Panc1 (cell line): ENCODE measurements around the gene KCNJ5.
A peak's percentile ranks its signal among the peaks of the same experiment; 100 is the strongest.

Experiments used
- POLR2AphosphoS5 ChIP-seq: IDR thresholded peaks from 2 replicates; pipeline ENCODE4 v1.6.1; 2012; ENCODE audit warnings: mild to moderate bottlenecking, low read depth, low read length, moderate library complexity
- SIN3A ChIP-seq: IDR thresholded peaks from 2 replicates; pipeline ENCODE4 v1.6.1; 2012; ENCODE audit warnings: low read depth, mild to moderate bottlenecking, low read length, moderate library complexity, borderline replicate concordance; ENCODE audit not compliant: insufficient read depth
- TF ChIP-seq, protein P1 (sequence below): fragments of 450-650 bp; IDR thresholded peaks from 2 replicates; pipeline ENCODE4 v1.5.1; 2017; ENCODE audit warnings: mild to moderate bottlenecking
- TF ChIP-seq, protein P2 (sequence below), 2 experiments: IDR thresholded peaks; 2 replicates each; pipeline ENCODE4 v1.6.1; 2011 to 2012; ENCODE audit warnings: low read depth in 2 of 2, control low read depth in 1 of 2, low read length in 1 of 2, mild to moderate bottlenecking in 1 of 2, moderate library complexity in 1 of 2; ENCODE audit not compliant: insufficient read depth in 1 of 2

DNA sequence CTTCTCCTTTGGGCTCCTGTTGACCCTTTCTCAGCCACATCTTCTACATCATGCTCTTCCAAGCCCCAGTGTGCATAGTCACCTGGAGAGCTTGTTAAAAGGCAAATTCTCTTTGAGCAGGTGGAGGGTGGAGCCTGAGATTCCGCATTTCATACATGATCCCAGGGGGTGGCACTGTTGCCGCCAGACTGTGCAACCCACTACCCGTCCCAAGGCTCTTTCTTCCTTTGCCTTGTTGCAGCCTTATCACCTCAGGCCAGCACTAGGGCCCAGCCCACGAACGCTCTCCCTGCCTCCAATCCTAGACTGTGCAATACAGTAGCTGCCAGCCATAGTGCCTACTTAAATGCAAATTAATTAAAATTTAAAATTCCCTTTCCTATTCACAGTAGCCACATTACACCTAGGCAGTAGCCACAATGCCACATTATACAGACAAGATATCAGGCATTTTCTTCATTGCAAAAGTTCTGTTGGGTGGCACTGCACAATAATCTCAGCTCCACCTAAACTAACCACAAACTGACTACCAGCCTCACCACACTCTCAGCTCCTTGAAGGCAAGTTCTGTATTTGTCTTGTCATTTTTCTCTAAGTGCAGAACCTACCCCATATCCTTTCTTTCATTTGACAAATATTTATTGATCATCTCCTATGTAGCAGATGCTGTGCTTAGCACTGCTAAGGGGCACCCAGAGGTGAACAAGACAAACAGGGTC lies 4.6 kb upstream of the KCNJ5 start:
- TF ChIP-seq, protein P1, sequence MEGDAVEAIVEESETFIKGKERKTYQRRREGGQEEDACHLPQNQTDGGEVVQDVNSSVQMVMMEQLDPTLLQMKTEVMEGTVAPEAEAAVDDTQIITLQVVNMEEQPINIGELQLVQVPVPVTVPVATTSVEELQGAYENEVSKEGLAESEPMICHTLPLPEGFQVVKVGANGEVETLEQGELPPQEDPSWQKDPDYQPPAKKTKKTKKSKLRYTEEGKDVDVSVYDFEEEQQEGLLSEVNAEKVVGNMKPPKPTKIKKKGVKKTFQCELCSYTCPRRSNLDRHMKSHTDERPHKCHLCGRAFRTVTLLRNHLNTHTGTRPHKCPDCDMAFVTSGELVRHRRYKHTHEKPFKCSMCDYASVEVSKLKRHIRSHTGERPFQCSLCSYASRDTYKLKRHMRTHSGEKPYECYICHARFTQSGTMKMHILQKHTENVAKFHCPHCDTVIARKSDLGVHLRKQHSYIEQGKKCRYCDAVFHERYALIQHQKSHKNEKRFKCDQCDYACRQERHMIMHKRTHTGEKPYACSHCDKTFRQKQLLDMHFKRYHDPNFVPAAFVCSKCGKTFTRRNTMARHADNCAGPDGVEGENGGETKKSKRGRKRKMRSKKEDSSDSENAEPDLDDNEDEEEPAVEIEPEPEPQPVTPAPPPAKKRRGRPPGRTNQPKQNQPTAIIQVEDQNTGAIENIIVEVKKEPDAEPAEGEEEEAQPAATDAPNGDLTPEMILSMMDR = peak; percentile 70
- TF ChIP-seq POLR2AphosphoS5 (no peak), SIN3A (no peak)
- TF ChIP-seq, protein P2, sequence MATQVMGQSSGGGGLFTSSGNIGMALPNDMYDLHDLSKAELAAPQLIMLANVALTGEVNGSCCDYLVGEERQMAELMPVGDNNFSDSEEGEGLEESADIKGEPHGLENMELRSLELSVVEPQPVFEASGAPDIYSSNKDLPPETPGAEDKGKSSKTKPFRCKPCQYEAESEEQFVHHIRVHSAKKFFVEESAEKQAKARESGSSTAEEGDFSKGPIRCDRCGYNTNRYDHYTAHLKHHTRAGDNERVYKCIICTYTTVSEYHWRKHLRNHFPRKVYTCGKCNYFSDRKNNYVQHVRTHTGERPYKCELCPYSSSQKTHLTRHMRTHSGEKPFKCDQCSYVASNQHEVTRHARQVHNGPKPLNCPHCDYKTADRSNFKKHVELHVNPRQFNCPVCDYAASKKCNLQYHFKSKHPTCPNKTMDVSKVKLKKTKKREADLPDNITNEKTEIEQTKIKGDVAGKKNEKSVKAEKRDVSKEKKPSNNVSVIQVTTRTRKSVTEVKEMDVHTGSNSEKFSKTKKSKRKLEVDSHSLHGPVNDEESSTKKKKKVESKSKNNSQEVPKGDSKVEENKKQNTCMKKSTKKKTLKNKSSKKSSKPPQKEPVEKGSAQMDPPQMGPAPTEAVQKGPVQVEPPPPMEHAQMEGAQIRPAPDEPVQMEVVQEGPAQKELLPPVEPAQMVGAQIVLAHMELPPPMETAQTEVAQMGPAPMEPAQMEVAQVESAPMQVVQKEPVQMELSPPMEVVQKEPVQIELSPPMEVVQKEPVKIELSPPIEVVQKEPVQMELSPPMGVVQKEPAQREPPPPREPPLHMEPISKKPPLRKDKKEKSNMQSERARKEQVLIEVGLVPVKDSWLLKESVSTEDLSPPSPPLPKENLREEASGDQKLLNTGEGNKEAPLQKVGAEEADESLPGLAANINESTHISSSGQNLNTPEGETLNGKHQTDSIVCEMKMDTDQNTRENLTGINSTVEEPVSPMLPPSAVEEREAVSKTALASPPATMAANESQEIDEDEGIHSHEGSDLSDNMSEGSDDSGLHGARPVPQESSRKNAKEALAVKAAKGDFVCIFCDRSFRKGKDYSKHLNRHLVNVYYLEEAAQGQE (IDR thresholded peaks at IDR 0.05; ENCODE audit: insufficient read depth in 1 of 2, low read depth in 2 of 2, low read length in 1 of 2) = no peak
